KOPT-K1 (cell line): Measurements from ENCODE around the gene PCDHA4.
"Not testable (repeated sequence)": the region's sequence is repeated elsewhere in the genome, so short reads cannot be mapped to it uniquely, and the experiment has no call there.

Source experiments
- H3K27ac ChIP-seq: fragments of 200-600 bp; sonication (generic); 2 replicates; pipeline ENCODE4 v1.5.1; 2016; ENCODE audit warnings: antibody characterized with exemption, mild to moderate bottlenecking, low read depth, low read length; ENCODE audit not compliant: poor library complexity, severe bottlenecking
- H3K36me3 ChIP-seq: fragments of 200-600 bp; sonication (generic); 2 replicates; pipeline ENCODE4 v1.5.1; 2017; ENCODE audit warnings: antibody characterized with exemption, mild to moderate bottlenecking, low read length, moderate library complexity; ENCODE audit not compliant: insufficient read depth
- H3K9me3 ChIP-seq: fragments of 200-600 bp; sonication (generic); 2 replicates; pipeline ENCODE4 v1.5.1; 2017; ENCODE audit warnings: antibody characterized with exemption, low read length, mild to moderate bottlenecking; ENCODE audit not compliant: insufficient read depth, poor library complexity, severe bottlenecking

PCDHA4 gene

DNA sequence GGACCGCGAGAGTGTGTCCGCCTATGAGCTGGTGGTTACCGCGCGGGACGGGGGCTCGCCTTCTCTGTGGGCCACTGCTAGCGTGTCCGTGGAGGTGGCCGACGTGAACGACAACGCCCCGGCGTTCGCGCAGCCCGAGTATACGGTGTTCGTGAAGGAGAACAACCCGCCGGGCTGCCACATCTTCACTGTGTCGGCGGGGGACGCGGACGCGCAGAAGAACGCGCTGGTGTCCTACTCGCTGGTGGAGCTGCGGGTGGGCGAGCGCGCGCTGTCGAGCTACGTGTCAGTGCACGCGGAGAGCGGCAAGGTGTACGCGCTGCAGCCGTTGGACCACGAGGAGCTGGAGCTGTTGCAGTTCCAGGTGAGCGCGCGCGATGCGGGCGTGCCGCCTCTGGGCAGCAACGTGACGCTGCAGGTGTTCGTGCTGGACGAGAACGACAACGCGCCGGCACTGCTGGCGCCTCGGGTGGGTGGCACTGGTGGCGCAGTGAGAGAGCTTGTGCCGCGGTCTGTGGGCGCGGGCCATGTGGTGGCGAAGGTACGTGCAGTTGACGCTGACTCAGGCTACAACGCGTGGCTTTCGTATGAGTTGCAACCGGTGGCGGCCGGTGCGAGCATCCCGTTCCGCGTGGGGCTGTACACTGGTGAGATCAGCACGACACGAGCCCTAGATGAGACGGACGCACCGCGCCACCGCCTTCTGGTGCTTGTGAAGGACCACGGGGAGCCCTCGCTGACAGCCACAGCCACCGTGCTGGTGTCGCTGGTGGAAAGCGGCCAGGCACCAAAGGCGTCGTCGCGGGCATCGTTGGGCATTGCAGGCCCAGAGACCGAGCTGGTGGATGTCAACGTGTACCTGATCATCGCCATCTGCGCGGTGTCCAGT is 29.0 kb downstream of the PCDHA4 start:
- H3K36me3 ChIP-seq: no peaks in the 10 kb centered on the region
- H3K9me3 ChIP-seq: no peaks in the 10 kb centered on the region
- H3K27ac ChIP-seq: no peak overlapping the region

DNA sequence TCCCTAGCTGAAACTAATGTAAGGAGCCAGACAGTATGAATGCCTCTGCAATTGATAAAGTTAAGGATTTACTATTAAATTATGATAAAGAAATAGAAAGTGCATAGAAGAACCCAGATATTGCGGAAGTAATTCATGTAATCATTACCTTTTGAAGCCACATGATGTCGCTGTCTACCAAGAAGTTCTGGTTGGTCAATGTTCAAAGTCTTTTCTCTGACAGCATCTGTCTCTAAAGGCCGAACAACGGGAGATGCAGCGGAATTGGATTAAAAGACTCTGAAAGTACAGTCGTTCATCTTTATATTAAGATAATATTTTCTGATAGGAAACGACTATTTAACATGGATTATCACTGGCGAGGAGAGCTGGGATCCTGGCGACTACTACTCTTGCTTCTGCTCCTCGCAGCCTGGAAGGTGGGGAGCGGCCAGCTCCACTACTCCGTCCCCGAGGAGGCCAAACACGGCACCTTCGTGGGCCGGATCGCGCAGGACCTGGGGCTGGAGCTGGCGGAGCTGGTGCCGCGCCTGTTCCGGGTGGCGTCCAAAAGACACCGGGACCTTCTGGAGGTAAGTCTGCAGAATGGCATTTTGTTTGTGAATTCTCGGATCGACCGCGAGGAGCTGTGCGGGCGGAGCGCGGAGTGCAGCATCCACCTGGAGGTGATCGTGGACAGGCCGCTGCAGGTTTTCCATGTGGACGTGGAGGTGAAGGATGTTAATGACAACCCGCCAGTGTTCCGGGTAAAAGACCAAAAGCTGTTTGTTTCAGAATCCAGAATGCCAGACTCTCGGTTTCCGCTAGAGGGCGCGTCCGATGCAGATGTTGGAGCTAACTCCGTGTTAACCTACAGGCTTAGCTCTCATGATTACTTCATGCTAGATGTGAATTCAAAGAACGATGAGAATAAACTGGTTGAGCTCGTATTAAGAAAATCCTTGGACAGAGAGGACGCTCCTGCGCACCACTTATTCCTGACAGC is 34.4 kb downstream of the PCDHA4 start, which contains the start of gene PCDHA8:
Gene PCDHA8 (plus strand): TSS at position 210 of the 985 bp plus-strand sequence. CDS start 135 bp downstream, at position 345.
- no peak within 1 kb of the TSS for H3K27ac ChIP-seq
- no peaks in the 10 kb centered on the region for H3K9me3 ChIP-seq
- no peaks in the 10 kb centered on the region for H3K36me3 ChIP-seq

DNA sequence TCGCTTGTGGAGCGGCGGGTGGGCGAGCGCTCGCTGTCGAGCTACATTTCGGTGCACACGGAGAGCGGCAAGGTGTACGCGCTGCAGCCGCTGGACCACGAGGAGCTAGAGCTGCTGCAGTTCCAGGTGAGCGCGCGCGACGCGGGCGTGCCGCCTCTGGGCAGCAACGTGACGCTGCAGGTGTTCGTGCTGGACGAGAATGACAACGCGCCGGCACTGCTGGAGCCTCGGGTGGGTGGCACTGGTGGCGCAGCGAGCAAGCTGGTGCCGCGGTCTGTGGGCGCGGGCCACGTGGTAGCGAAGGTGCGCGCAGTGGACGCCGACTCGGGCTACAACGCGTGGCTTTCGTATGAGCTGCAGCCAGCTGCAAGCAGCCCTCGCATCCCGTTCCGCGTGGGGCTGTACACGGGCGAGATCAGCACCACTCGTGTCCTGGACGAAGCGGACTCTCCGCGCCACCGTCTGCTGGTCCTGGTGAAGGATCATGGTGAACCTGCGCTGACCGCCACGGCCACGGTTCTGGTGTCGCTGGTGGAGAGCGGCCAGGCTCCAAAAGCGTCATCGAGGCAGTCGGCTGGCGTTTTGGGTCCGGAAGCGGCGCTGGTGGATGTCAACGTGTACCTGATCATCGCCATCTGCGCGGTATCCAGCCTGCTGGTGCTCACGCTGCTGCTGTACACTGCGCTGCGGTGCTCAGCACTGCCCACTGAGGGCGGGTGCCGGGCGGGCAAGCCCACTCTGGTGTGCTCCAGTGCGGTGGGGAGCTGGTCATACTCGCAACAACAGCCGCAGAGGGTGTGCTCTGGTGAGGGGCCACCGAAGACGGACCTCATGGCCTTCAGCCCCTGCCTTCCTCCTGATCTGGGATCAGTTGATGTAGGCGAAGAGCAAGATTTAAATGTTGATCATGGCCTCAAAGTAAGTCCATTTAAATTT is 36.2 kb downstream of the PCDHA4 start:
- Histone ChIP-seq H3K9me3 (no peaks in the 10 kb centered on the region), H3K36me3 (no peaks in the 10 kb centered on the region), H3K27ac (no peak overlapping the region)

DNA sequence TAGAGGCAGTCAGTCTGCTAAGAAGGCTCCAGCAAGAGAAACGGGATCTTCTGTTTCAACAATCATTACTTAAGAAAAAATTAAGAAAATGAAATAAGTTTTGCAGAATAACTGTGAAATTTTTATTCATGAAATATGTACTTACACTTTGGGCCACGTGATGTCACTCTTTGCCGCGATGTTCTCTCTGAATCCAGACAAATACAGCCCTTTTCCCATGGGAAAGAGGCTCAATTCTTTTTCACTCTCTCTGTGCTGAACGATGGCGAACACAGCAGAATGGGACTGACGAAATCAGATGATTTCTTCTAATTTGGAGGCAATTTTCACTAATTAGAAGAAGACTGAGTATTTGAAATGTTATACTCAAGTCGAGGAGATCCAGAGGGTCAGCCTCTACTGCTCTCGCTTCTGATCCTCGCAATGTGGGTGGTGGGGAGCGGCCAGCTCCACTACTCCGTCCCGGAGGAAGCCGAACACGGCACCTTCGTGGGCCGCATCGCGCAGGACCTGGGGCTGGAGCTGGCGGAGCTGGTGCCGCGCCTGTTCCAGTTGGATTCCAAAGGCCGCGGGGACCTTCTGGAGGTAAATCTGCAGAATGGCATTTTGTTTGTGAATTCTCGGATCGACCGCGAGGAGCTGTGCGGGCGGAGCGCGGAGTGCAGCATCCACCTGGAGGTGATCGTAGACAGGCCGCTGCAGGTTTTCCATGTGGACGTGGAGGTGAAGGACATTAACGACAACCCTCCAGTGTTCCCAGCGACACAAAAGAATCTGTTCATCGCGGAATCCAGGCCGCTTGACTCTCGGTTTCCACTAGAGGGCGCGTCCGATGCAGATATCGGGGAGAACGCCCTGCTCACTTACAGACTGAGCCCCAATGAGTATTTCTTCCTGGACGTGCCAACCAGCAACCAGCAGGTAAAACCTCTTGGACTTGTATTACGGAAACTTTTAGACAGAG is 41.6 kb downstream of the PCDHA4 start, which contains the start of gene PCDHA9:
Gene PCDHA9 (plus strand): TSS at position 244 of the 964 bp plus-strand sequence. CDS start 114 bp downstream, at position 358.
- not testable (repeated sequence) for H3K9me3 ChIP-seq, H3K36me3 ChIP-seq, H3K27ac ChIP-seq

DNA sequence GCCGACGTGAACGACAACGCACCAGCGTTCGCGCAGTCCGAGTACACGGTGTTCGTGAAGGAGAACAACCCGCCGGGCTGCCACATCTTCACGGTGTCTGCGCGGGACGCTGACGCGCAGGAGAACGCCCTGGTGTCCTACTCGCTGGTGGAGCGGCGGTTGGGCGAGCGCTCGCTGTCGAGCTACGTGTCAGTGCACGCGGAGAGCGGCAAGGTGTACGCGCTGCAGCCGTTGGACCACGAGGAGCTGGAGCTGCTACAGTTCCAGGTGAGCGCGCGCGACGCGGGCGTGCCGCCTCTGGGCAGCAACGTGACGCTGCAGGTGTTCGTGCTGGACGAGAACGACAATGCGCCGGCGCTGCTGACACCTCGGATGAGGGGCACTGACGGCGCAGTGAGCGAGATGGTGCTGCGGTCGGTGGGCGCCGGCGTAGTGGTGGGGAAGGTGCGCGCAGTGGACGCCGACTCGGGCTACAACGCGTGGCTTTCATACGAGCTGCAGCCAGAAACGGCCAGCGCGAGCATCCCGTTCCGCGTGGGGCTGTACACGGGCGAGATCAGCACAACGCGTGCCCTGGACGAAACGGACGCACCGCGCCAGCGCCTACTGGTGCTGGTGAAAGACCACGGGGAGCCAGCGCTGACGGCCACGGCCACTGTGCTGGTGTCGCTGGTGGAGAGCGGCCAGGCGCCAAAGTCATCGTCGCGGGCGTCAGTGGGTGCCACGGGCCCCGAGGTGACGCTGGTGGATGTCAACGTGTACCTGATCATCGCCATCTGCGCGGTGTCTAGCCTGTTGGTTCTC is 43.2 kb downstream of the PCDHA4 start:
- not testable (repeated sequence) for H3K9me3 ChIP-seq, H3K36me3 ChIP-seq, H3K27ac ChIP-seq

DNA sequence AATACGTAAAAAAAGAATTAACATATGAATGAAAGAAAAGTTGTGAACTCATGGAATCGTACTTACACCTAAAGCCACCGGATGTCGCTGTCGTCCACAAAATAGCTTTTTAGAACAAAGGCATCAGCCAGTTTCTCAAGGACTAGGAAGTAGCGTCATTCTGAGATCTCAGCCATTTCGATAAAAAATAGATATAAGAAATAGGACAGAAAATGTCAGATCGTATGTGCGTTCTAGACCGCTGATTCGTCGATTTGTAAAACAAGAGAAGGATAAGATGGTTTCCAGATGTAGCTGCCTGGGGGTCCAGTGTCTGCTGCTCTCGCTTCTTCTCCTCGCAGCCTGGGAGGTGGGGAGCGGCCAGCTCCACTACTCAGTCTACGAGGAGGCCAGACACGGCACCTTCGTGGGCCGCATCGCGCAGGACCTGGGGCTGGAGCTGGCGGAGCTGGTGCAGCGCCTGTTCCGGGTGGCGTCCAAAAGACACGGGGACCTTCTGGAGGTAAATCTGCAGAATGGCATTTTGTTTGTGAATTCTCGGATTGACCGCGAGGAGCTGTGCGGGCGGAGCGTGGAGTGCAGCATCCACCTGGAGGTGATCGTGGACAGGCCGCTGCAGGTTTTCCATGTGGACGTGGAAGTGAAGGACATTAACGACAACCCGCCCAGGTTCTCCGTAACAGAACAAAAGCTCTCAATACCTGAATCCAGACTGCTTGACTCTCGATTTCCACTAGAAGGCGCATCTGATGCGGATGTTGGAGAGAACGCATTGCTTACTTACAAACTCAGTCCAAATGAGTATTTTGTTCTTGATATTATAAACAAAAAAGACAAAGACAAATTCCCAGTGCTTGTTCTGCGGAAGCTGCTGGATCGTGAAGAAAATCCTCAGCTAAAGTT is 49.2 kb downstream of the PCDHA4 start, which contains the start of gene PCDHA10:
Gene PCDHA10 (plus strand): TSS at position 126 of the 903 bp plus-strand sequence. CDS start 152 bp downstream, at position 278.
- no peaks in the 10 kb centered on the region for H3K9me3 ChIP-seq
- H3K27ac ChIP-seq: no peak within 1 kb of the TSS
- H3K36me3 ChIP-seq: no peaks in the 10 kb centered on the region

DNA sequence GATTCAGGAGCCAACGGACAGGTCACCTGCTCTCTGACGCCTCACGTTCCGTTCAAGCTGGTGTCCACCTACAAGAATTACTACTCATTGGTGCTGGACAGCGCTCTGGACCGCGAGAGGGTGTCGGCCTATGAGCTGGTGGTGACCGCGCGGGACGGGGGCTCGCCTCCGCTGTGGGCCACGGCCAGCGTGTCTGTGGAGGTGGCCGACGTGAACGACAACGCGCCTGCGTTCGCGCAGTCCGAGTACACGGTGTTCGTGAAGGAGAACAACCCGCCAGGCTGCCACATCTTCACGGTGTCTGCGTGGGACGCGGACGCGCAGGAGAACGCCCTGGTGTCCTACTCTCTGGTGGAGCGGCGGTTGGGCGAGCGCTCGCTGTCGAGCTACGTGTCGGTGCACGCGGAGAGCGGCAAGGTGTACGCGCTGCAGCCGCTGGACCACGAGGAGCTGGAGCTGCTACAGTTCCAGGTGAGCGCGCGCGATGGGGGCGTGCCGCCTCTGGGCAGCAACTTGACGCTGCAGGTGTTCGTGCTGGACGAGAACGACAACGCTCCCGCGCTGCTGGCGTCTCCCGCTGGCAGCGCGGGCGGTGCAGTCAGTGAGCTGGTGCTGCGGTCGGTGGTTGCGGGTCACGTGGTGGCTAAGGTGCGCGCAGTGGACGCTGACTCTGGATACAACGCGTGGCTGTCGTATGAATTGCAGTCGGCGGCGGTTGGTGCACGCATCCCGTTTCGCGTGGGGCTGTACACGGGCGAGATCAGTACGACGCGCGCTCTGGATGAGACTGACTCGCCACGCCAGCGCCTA is 50.5 kb downstream of the PCDHA4 start:
- no peaks in the 10 kb centered on the region for H3K36me3 ChIP-seq
- no peaks in the 10 kb centered on the region for H3K9me3 ChIP-seq
- H3K27ac ChIP-seq: no peak overlapping the region

DNA sequence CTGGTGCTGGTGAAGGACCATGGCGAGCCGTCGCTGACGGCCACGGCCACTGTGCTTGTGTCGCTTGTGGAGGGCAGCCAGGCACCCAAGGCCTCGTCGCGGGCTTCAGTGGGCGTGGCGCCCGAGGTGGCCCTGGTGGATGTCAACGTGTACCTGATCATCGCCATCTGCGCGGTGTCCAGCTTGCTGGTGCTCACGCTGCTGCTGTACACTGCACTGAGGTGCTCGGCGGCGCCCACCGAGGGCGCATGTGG is 51.0 kb downstream of the PCDHA4 start:
- no peak overlapping the region for H3K27ac ChIP-seq
- no peaks in the 10 kb centered on the region for H3K36me3 ChIP-seq
- H3K9me3 ChIP-seq: no peaks in the 10 kb centered on the region

DNA sequence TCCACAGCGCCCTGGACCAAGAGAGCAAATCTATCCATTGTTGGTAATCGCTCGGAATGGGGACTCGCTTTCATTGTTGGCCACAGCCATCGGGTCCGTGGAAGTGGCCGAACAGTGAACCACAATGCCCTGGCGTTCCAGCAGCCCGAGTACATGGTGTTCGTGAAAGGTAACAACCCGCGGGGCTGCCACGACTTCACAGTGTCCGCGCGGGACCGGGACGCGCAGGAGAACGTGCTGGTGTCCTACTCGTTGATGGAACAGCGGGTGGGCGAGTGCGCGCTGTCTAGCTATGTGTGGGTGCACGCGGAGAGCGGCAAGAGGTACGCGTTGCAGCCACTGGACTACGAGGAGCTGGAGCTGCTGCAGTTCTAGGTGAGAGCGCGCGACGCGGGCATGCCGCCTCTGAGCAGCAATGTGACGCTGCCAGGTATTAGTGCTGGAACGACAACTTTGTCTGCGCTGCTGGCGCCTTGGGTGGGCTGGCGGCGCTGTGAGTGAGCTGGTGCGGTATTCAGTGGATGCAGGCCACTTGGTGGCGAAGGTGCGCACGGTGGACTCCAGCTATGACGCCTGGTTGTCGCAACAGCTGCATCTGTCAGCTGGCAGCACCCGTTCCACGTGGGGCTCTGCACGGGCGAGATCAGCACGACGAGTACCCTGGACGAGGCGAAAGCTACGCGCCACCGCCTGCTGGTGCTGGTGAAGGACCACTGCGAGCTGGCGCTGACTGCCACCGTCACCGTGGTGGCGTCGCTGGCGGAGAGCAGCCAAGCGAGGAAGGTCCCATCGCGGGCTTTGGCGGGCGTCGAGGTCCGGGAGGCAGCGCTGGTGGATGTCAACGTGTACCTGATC is 55.8 kb downstream of the PCDHA4 start:
- Histone ChIP-seq H3K27ac (no peak overlapping the region), H3K9me3 (no peaks in the 10 kb centered on the region), H3K36me3 (no peaks in the 10 kb centered on the region)
